Measurements from ENCODE around the gene CCDC188. TPM values are rescaled to one million over a fixed set of nuclear protein-coding genes. Genes with fewer than 3 reads are reported as not detected.

Gene CCDC188
- total and polyA plus RNA-seq, 2 of the 13 experiments (the other 11 are each of a cell fraction or from before 2014, with no cell fraction given), result not detected

DNA sequence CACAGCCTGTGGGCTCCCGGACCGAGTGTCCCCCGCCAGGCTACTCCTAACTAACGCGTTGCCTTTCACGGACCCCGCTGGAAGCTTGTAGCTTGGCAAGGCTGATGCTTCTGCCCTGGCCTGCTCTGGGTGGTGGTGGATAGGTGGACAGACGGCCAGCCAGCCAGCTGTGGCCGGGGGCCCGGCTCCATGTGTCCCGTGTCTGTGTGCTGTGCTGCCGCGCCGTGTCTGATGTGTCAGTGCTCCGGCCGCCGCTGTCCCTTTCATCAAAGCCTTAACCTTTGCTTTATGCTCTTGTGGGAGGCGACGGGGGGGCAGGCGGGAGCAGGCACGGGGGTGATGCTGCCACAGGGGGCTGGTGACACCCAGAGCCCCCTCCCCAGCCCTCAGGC lies 5.0 kb downstream of the CCDC188 start (continued):
- TF ChIP-seq HDAC6 (IDR thresholded peaks at IDR 0.05; ENCODE audit: low read depth, low read length), result no peak
- TF ChIP-seq MEIS1 (CRISPR knock-in tag; IDR thresholded peaks at IDR 0.05; ENCODE audit: borderline replicate concordance), result no peak
- no peak for TF ChIP-seq ZFP82 (CRISPR knock-in tag; IDR thresholded peaks at IDR 0.05; ENCODE audit: borderline replicate concordance)
- TF ChIP-seq, protein P1, sequence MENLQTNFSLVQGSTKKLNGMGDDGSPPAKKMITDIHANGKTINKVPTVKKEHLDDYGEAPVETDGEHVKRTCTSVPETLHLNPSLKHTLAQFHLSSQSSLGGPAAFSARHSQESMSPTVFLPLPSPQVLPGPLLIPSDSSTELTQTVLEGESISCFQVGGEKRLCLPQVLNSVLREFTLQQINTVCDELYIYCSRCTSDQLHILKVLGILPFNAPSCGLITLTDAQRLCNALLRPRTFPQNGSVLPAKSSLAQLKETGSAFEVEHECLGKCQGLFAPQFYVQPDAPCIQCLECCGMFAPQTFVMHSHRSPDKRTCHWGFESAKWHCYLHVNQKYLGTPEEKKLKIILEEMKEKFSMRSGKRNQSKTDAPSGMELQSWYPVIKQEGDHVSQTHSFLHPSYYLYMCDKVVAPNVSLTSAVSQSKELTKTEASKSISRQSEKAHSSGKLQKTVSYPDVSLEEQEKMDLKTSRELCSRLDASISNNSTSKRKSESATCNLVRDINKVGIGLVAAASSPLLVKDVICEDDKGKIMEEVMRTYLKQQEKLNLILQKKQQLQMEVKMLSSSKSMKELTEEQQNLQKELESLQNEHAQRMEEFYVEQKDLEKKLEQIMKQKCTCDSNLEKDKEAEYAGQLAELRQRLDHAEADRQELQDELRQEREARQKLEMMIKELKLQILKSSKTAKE (CRISPR knock-in tag; IDR thresholded peaks at IDR 0.05; ENCODE audit: borderline replicate concordance), result no peak
- TF ChIP-seq SRY (CRISPR knock-in tag; IDR thresholded peaks at IDR 0.05), result no peak
- no peak for TF ChIP-seq ETV6 (CRISPR knock-in tag; conservative IDR thresholded peaks at IDR 0.05)
- TF ChIP-seq, protein P2, sequence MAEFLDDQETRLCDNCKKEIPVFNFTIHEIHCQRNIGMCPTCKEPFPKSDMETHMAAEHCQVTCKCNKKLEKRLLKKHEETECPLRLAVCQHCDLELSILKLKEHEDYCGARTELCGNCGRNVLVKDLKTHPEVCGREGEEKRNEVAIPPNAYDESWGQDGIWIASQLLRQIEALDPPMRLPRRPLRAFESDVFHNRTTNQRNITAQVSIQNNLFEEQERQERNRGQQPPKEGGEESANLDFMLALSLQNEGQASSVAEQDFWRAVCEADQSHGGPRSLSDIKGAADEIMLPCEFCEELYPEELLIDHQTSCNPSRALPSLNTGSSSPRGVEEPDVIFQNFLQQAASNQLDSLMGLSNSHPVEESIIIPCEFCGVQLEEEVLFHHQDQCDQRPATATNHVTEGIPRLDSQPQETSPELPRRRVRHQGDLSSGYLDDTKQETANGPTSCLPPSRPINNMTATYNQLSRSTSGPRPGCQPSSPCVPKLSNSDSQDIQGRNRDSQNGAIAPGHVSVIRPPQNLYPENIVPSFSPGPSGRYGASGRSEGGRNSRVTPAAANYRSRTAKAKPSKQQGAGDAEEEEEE (CRISPR knock-in tag; IDR thresholded peaks at IDR 0.05; ENCODE audit: borderline replicate concordance), result no peak
- no peak for TF ChIP-seq NFYC (CRISPR knock-in tag; IDR thresholded peaks at IDR 0.05)
- no peak for TF ChIP-seq IKZF1 (IDR thresholded peaks at IDR 0.05)
- TF ChIP-seq ZNF746 (CRISPR knock-in tag; IDR thresholded peaks at IDR 0.05), result no peak
